ENCODE results near the gene SLC6A13.

DNA sequence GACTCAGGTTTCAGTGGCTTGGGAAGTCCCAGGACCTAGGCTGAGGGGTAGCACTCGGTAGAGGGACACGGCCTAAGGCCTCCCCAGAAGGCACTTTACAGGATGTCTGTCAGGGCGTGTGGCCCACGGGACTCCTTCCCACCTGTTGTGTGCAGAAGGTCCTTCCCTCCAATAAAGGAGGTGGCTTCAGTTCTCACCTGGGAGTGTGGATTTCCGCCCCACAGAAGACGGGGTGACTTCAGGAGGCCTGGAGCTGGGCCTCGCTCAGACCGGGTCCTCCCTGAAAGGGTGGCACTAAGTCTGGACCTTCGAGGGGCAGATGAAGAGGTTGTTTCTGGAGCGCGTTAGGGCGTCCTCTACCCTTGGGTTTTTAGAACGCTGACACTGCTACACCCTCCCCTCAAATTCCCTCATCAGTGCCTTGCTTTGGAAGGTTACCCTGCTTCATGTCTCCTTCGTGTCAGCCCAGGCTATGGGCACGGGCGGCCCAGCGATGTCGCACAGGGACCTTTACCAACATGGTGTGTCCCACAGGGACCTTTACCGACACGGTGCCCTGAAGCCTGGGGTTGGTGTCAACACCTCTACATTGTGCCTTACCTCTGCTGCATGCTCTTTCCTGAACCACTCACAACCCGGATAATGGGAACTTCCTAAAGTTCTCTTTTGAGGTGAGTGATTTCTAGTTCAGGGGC lies 55.7 kb downstream of the SLC6A13 start:
- TF ChIP-seq, protein P1, sequence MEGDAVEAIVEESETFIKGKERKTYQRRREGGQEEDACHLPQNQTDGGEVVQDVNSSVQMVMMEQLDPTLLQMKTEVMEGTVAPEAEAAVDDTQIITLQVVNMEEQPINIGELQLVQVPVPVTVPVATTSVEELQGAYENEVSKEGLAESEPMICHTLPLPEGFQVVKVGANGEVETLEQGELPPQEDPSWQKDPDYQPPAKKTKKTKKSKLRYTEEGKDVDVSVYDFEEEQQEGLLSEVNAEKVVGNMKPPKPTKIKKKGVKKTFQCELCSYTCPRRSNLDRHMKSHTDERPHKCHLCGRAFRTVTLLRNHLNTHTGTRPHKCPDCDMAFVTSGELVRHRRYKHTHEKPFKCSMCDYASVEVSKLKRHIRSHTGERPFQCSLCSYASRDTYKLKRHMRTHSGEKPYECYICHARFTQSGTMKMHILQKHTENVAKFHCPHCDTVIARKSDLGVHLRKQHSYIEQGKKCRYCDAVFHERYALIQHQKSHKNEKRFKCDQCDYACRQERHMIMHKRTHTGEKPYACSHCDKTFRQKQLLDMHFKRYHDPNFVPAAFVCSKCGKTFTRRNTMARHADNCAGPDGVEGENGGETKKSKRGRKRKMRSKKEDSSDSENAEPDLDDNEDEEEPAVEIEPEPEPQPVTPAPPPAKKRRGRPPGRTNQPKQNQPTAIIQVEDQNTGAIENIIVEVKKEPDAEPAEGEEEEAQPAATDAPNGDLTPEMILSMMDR (IDR thresholded peaks at IDR 0.05 in 4 of 5, conservative IDR thresholded peaks at IDR 0.05 in 1 of 5), result no peak
- TF ChIP-seq POLR2A (IDR thresholded peaks at IDR 0.05), result no peak
